Pancreas (tissue), 10 donors: ENCODE results near the gene CSMD2. TPM values are rescaled to one million over a fixed set of nuclear protein-coding genes. Genes with fewer than 3 reads are reported as not detected.
"Not testable (repeated sequence)": the region's sequence is repeated elsewhere in the genome, so short reads cannot be mapped to it uniquely, and the experiment has no call there.

Source experiments
- ATAC-seq, 4 donors: fragments of 200-7000 bp; cut with Tn5 transposase; one replicate each; pipeline versions ENCODE4 v1.8.0 to v1.9.1; 2020; ENCODE audit warnings: mild to moderate bottlenecking in 4 of 4, moderate library complexity in 4 of 4
- DNase-seq, 6 donors: peaks; one replicate each; pipeline ENCODE4 v3.0.0-alpha.2; 2020
- FAIRE-seq: peaks from 2 replicates; lab custom pipeline; 2012; peaks lifted over from hg19 to GRCh38; lab: Jason Lieb, UNC
- H3K27ac ChIP-seq, 4 donors: fragments of 200-600 bp; sonication (generic); 1 replicate in 3 of 4; 2 replicates in 1 of 4; pipeline versions ENCODE4 v1.5.0 to v1.8.0; 2020
- H3K27me3 ChIP-seq, 4 donors: fragments of 200-600 bp; one replicate each; pipeline ENCODE4 v1.8.0; 2021
- H3K36me3 ChIP-seq, 3 donors: fragments of 200-600 bp; sonication (generic) in 1 of 3; one replicate each; pipeline versions ENCODE4 v1.5.0 to v1.8.0; 2020 to 2021
- H3K4me1 ChIP-seq, 3 donors: fragments of 200-600 bp; one replicate each; pipeline ENCODE4 v1.8.0; 2021
- H3K4me3 ChIP-seq, 4 donors: fragments of 200-600 bp; sonication (generic) in 2 of 4; one replicate each; pipeline versions ENCODE4 v1.5.0 to v1.8.0; 2020 to 2021
- H3K9me3 ChIP-seq, 4 donors: fragments of 200-600 bp; one replicate each; pipeline ENCODE4 v1.8.0; 2021
- CTCF ChIP-seq, 4 donors: fragments of 200-600 bp; sonication (generic) in 3 of 4; IDR thresholded peaks; one replicate each; pipeline versions ENCODE4 v1.5.0 to v1.8.0; 2021; ENCODE audit warnings: antibody characterized with exemption in 4 of 4
- WGBS, 2 donors: extraction: QIAGEN DNeasy Blood & Tissue Kit; methylation state at CpG; one replicate each; pipeline ENCODE4 v1.1.7; 2013; 5-methylcytosine and 5-hydroxymethylcytosine counted together
- intact Hi-C, 3 donors: fragments of 100-400 bp; cut with DNase I; formaldehyde crosslinking; loops; one replicate each; pipeline versions ENCODE4 v1.11.1 to v1.14.2; 2022
- polyA plus RNA-seq, 2 donors: library from polyadenylated mRNA; stranded (reverse); fragments of 200-250 nt; gene quantifications; one replicate each; pipeline ENCODE4 v1.2.3, GENCODE V29; 2013
- total RNA-seq, 6 donors: library from RNA; stranded (reverse); fragmentation: NEBNext Ultra II Directional in 4 of 6; extraction: Animal tissue kit (Norgen Biotek cat#: 25700) in 4 of 6; gene quantifications; one replicate each; pipeline versions ENCODE4 v1.2.1 to v1.2.4, GENCODE V29; 2021 to 2023
- donor health status: healthy with polysubstance abuse.
- donor health status: DM: no; HTN: no; CAD: no; lungs with moderate emphysema.
- donor health status: DM: no; HTN: no; CAD: no.
- donor health status: control.
- donor health status: control.
- donor health status: Bipolar disorder and iron deficiency.
- donor health status: DM: yes; HTN: yes; CAD: no.
- donor health status: DM: no; HTN: no; CAD: no.
- donor health status: DM: no; HTN: no; CAD: no.
- donor health status: DM: yes; HTN: yes; CAD: no.

Gene CSMD2
- total and polyA plus RNA-seq, 8 donors: 0.04 to 2.0 (median 0.36) TPM

- intact Hi-C loops: no loop called here
Measured at GRCh38 chr1:34192621-34193020, 27.6 kb upstream of the CSMD2 start.

GRCh38 chr1:34190692-34191091 is 25.7 kb upstream of the CSMD2 start:
- no peaks in the 10 kb centered on the region for H3K4me1 ChIP-seq
- no peak for TF ChIP-seq CTCF (IDR thresholded peaks at IDR 0.05)
- H3K36me3 ChIP-seq: no peaks in the 10 kb centered on the region
- 51 to 64% methylated on average over 2 of the region's 2 CpGs for WGBS, 2 donors
- intact Hi-C loops: no loop called here
- H3K27ac ChIP-seq: no peak overlapping the region
- H3K9me3 ChIP-seq: no peaks in the 10 kb centered on the region
- DNase-seq (no peak), FAIRE-seq (no peak), ATAC-seq (no peak)
- H3K27me3 ChIP-seq: no peaks in the 10 kb centered on the region
- H3K4me3 ChIP-seq: no peak overlapping the region

More at GRCh38 chr1:34192621-34193020, 27.6 kb upstream of the CSMD2 start:
- no peaks in the 10 kb centered on the region for H3K9me3 ChIP-seq
- DNase-seq (no peak), FAIRE-seq (no peak), ATAC-seq (no peak)
- H3K4me3 ChIP-seq: no peak overlapping the region
- 55 to 62% methylated on average over 3 of the region's 3 CpGs for WGBS, 2 donors
- H3K27me3 ChIP-seq: no peaks in the 10 kb centered on the region
- no peak for TF ChIP-seq CTCF (IDR thresholded peaks at IDR 0.05)
- H3K27ac ChIP-seq: no peak overlapping the region
- H3K36me3 ChIP-seq: no peaks in the 10 kb centered on the region
- no peaks in the 10 kb centered on the region for H3K4me1 ChIP-seq

- Histone ChIP-seq H3K9me3 (no peaks in the 10 kb centered on the region), H3K4me3 (no peak overlapping the region), H3K36me3 (no peaks in the 10 kb centered on the region), H3K27me3 (no peaks in the 10 kb centered on the region), H3K27ac (no peak overlapping the region), H3K4me1 (no peaks in the 10 kb centered on the region)
- FAIRE-seq (no peak), DNase-seq (no peak), ATAC-seq (no peak)
- 64 to 72% methylated on average over 4 of the region's 4 CpGs for WGBS, 2 donors
- no peak for TF ChIP-seq CTCF (IDR thresholded peaks at IDR 0.05)
- intact Hi-C loops: no loop called here
Measured at GRCh38 chr1:34188985-34189384, 24.0 kb upstream of the CSMD2 start.

GRCh38 chr1:34188418-34188817 is 23.4 kb upstream of the CSMD2 start:
- no peaks in the 10 kb centered on the region for H3K4me1 ChIP-seq
- no peak overlapping the region for H3K27ac ChIP-seq
- no peak for TF ChIP-seq CTCF (IDR thresholded peaks at IDR 0.05)
- DNase-seq (no peak), ATAC-seq (no peak), FAIRE-seq (no peak)
- no peaks in the 10 kb centered on the region for H3K36me3 ChIP-seq
- 15 to 17% methylated on average over 8 of the region's 8 CpGs for WGBS, 2 donors
- H3K27me3 ChIP-seq: no peaks in the 10 kb centered on the region
- intact Hi-C loops: no loop called here
- no peak overlapping the region for H3K4me3 ChIP-seq
- H3K9me3 ChIP-seq: no peaks in the 10 kb centered on the region

- 57 to 72% methylated on average over 12 of the region's 12 CpGs for WGBS, 2 donors
- no peak overlapping the region for H3K27ac ChIP-seq
- DNase-seq (no peak), FAIRE-seq (no peak), ATAC-seq (peak in 1 of 4 donors; percentile 29)
- no peak overlapping the region for H3K4me3 ChIP-seq
- no peaks in the 10 kb centered on the region for H3K9me3 ChIP-seq
- no peak for TF ChIP-seq CTCF (IDR thresholded peaks at IDR 0.05)
- intact Hi-C loops: no loop called here
- H3K27me3 ChIP-seq: no peaks in the 10 kb centered on the region
- H3K36me3 ChIP-seq: no peaks in the 10 kb centered on the region
- H3K4me1 ChIP-seq: no peaks in the 10 kb centered on the region
Measured at GRCh38 chr1:34186741-34187494, 21.9 kb upstream of the CSMD2 start.

GRCh38 chr1:34183381-34183780 is 18.4 kb upstream of the CSMD2 start:
- ATAC-seq, FAIRE-seq, H3K36me3 ChIP-seq, H3K27me3 ChIP-seq, H3K27ac ChIP-seq, H3K4me1 ChIP-seq, DNase-seq, intact Hi-C loops, H3K9me3 ChIP-seq, H3K4me3 ChIP-seq: not testable (repeated sequence)
- WGBS, 2 donors: 59 to 80% methylated on average over 4 of the region's 4 CpGs
